ENCODE data around the gene ANKRD45. TPM values are rescaled to one million over a fixed set of nuclear protein-coding genes. Genes with fewer than 3 reads are reported as not detected.

ANKRD45 gene, protein sequence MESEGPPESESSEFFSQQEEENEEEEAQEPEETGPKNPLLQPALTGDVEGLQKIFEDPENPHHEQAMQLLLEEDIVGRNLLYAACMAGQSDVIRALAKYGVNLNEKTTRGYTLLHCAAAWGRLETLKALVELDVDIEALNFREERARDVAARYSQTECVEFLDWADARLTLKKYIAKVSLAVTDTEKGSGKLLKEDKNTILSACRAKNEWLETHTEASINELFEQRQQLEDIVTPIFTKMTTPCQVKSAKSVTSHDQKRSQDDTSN
- total RNA-seq (2014; rRNA removed; shearing (Covaris generic)) (not detected in 2 replicates), polyA plus RNA-seq (2016; fragmentation: Nextera tagmentation; extraction: Ambion mirVana) (0.16 TPM in 1 of 2 replicates, not detected in the other)

DNA sequence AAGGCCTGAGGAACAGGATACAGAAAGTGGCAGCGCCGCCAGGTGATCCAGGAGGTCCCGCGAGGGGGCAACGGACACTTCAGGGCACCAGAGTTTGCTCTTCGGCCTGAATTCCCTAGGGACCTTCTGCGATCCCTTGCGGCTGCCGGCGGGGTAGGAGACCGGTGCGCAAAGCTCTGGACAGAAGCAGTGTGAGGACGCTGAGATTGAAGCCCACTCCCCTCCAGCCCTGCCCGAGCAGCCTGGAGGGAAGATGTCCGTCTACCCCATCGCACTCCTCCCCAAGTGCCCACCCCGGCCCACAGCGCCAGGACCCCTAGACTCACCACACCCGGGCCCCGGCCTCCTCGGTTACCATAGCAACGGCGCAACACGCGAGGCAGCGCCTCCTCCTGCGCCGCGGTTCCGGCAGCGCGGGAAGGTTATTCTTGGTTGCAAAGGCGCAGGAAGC, at the start of gene ANKRD45:
Gene ANKRD45, minus strand, starts transcription at position 361 of the 451 bp plus-strand sequence. CDS start 10,433 bp downstream, outside the sequence.
- no peak within 1 kb of the TSS for H3K27ac ChIP-seq
- DNase-seq: peak; percentile 66
- WGBS, 2 experiments (ENCODE audit: low coverage in 1 of 2, low lambda C conversion rate in 2 of 2, missing lambda C conversion rate in 2 of 2): 4 to 5% methylated on average over 21 to 33 of the region's 33 CpGs

DNA sequence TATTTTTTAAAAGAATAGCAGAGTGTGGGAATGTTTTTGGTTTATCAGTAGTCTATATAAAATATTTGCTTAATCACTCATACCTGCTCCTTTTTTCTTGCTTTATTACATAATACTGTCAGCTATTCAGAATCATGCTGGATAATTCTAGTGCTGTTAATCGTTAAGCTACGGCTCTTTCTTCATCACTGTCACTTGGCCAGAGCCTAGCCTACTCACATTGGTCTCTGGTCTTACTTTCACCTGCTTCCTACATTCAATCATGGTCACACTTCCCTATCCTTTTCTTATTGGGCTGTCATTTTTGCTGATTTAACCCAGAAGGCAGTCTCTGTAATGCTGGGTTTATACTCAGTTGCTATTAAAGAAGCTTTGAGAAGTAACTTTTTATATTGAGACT, 47.6 kb upstream of the ANKRD45 start:
- Histone ChIP-seq H2AFZ (no peak overlapping the region), H3K79me2 (ENCODE audit: insufficient read depth) (peaks cover 69% of the 10 kb centered on the region), H3K27me3 (replicated peaks; ENCODE audit: insufficient read depth) (no peaks in the 10 kb centered on the region), H3K27ac (no peak overlapping the region), H3K36me3 (ENCODE audit: low read depth) (peaks cover 7% of the 10 kb centered on the region; the same call in 1 of the 2 replicates), H3K9me2 (ENCODE audit: insufficient read depth) (no peaks in the 10 kb centered on the region), H3K4me2 (ENCODE audit: unreplicated experiment) (peak overlapping the region; percentile 94), H3K4me1 (ENCODE audit: insufficient read depth) (peaks cover 24% of the 10 kb centered on the region), H3K4me3 (no peak overlapping the region), H3F3A (ENCODE audit: insufficient read depth) (peaks cover 14% of the 10 kb centered on the region), H3K9me3 (ENCODE audit: low read depth) (no peaks in the 10 kb centered on the region), H3K9ac (peak overlapping the region; percentile 84; the same call in 1 of the 2 replicates), H4K20me1 (ENCODE audit: insufficient read depth) (no peaks in the 10 kb centered on the region)
- TF ChIP-seq EZH2 (IDR thresholded peaks at IDR 0.05; ENCODE audit: insufficient read depth, poor library complexity, severe bottlenecking) (no peak), EZH2phosphoT487 (IDR thresholded peaks at IDR 0.05; ENCODE audit: insufficient read depth, low read depth) (no peak)
- WGBS, 2 experiments (ENCODE audit: low coverage in 1 of 2, low lambda C conversion rate in 2 of 2, missing lambda C conversion rate in 2 of 2): 42 to 47% methylated on average over 2 of the region's 2 CpGs
- peak; percentile 26 for DNase-seq
- in situ Hi-C loops (cut with MboI): no loop called here

More for the DNA sequence above, at the start of gene ANKRD45:
- Histone ChIP-seq H3K9ac (peak within 1 kb of the TSS; percentile 39; the same call in 1 of the 2 replicates), H3K4me3 (peak within 1 kb of the TSS; percentile 63), H3K4me2 (ENCODE audit: unreplicated experiment) (peak within 1 kb of the TSS; percentile 65), H3K4me1 (ENCODE audit: insufficient read depth) (peaks cover 3% of the 10 kb centered on the region; the same call in 1 of the 2 replicates), H3K9me2 (ENCODE audit: insufficient read depth) (no peaks in the 10 kb centered on the region), H2AFZ (peak within 1 kb of the TSS; percentile 70), H4K20me1 (ENCODE audit: insufficient read depth) (no peaks in the 10 kb centered on the region), H3K79me2 (ENCODE audit: insufficient read depth) (no peaks in the 10 kb centered on the region), H3K9me3 (ENCODE audit: low read depth) (no peaks in the 10 kb centered on the region), H3K36me3 (ENCODE audit: low read depth) (no peaks in the 10 kb centered on the region), H3F3A (ENCODE audit: insufficient read depth) (no peaks in the 10 kb centered on the region), H3K27me3 (replicated peaks; ENCODE audit: insufficient read depth) (peaks cover 11% of the 10 kb centered on the region)
- no peak for TF ChIP-seq EZH2phosphoT487 (IDR thresholded peaks at IDR 0.05; ENCODE audit: insufficient read depth, low read depth)
- TF ChIP-seq EZH2 (IDR thresholded peaks at IDR 0.05; ENCODE audit: insufficient read depth, poor library complexity, severe bottlenecking): no peak
- in situ Hi-C loops (cut with MboI): no loop called here

DNA sequence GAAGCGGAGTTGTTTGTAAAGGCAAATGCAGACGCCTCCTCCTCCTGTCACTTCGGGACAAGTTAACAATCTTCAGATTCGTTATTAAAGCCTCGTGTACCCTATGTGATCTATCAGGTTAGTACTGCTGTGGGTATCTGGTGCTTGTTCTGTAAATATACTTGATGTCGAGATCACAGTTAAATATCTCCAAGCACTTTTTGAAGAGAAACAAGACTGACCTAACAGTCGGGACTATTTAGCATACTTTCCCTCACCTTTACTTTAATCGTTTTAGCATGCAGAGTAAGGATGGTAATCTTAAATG, 45.8 kb upstream of the ANKRD45 start:
- no peak for TF ChIP-seq EZH2 (IDR thresholded peaks at IDR 0.05; ENCODE audit: insufficient read depth, poor library complexity, severe bottlenecking)
- TF ChIP-seq EZH2phosphoT487 (IDR thresholded peaks at IDR 0.05; ENCODE audit: insufficient read depth, low read depth): no peak
- Histone ChIP-seq H3F3A (ENCODE audit: insufficient read depth) (peaks cover 14% of the 10 kb centered on the region), H3K27me3 (replicated peaks; ENCODE audit: insufficient read depth) (no peaks in the 10 kb centered on the region), H3K9me3 (ENCODE audit: low read depth) (no peaks in the 10 kb centered on the region), H3K4me3 (peak overlapping the region; percentile 90), H3K27ac (peak overlapping the region; percentile 71), H2AFZ (peak overlapping the region; percentile 100), H3K9me2 (ENCODE audit: insufficient read depth) (no peaks in the 10 kb centered on the region), H3K4me2 (ENCODE audit: unreplicated experiment) (peak overlapping the region; percentile 94), H4K20me1 (ENCODE audit: insufficient read depth) (no peaks in the 10 kb centered on the region), H3K79me2 (ENCODE audit: insufficient read depth) (peaks cover 52% of the 10 kb centered on the region), H3K4me1 (ENCODE audit: insufficient read depth) (peaks cover 24% of the 10 kb centered on the region), H3K36me3 (ENCODE audit: low read depth) (no peaks in the 10 kb centered on the region), H3K9ac (peak overlapping the region; percentile 84)
- in situ Hi-C loops (cut with MboI): no loop called here
- DNase-seq: no peak
- WGBS, 2 experiments (ENCODE audit: low coverage in 1 of 2, low lambda C conversion rate in 2 of 2, missing lambda C conversion rate in 2 of 2): 0 to 2% methylated on average over 8 of the region's 8 CpGs

DNA sequence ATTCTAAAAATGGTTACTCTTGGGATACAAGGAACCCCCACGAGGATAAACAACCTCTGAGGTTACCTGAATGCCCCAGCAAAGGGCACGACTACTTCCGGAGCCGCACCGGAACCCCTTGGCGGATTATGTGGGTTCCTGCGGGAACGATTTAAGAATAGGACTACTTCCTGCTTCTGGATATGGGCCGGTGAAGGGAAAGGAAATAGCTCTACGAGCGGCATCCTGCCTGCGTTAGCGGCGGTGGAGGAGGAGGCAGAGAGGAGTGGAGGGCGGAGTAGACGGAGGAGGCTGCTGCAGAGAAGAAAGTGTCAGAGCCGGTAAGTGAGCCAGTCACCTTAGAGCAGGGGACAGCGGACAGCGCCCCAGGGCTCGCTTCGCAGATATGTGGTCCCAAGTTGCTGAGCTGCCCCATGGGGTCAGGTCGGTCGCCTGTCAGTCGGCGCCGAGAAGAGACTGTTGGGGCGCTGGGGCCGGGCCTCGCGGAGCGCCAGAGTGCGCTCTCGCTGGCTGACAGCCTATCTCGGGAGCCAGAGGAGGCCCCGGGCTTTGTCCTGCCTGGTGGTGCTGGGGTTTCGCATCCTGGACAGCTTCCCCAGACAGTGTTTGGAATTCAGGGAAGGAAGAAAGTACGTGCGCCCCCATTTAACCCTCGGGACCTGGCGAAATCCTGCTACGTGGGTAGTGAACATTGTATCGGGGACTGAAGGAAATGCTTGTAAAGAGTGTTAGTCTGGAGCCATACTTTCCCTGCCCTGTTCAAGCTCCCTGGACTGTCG, 45.3 kb upstream of the ANKRD45 start, which contains the start of gene KLHL20:
Gene KLHL20, plus strand, starts transcription at position 223 of the 779 bp plus-strand sequence. CDS start 1,063 bp downstream, outside the sequence.
- Histone ChIP-seq H3K79me2 (ENCODE audit: insufficient read depth) (peaks cover 46% of the 10 kb centered on the region), H3K9ac (peak within 1 kb of the TSS; percentile 84), H3K27me3 (replicated peaks; ENCODE audit: insufficient read depth) (no peaks in the 10 kb centered on the region), H3K9me3 (ENCODE audit: low read depth) (no peaks in the 10 kb centered on the region), H2AFZ (peak within 1 kb of the TSS; percentile 100), H3K4me2 (ENCODE audit: unreplicated experiment) (peak within 1 kb of the TSS; percentile 94), H3K4me1 (ENCODE audit: insufficient read depth) (peaks cover 24% of the 10 kb centered on the region), H3K4me3 (peak within 1 kb of the TSS; percentile 90), H3K36me3 (ENCODE audit: low read depth) (no peaks in the 10 kb centered on the region), H3K9me2 (ENCODE audit: insufficient read depth) (no peaks in the 10 kb centered on the region), H4K20me1 (ENCODE audit: insufficient read depth) (no peaks in the 10 kb centered on the region), H3F3A (ENCODE audit: insufficient read depth) (peaks cover 14% of the 10 kb centered on the region), H3K27ac (peak within 1 kb of the TSS; percentile 71)
- TF ChIP-seq EZH2 (IDR thresholded peaks at IDR 0.05; ENCODE audit: insufficient read depth, poor library complexity, severe bottlenecking): no peak
- WGBS, 2 experiments (ENCODE audit: low coverage in 1 of 2, low lambda C conversion rate in 2 of 2, missing lambda C conversion rate in 2 of 2): 0 to 1% methylated on average over 40 to 43 of the region's 43 CpGs
- in situ Hi-C loops (cut with MboI): no loop called here
- DNase-seq: peak; percentile 95

All from GM23248 (cell line).